ENCODE results near the gene C1orf52. TPM values are rescaled to one million over a fixed set of nuclear protein-coding genes. Genes with fewer than 3 reads are reported as not detected.

Gene C1orf52
- total RNA-seq, 1 donor from 2014 or later = 53.7 TPM

GRCh38 chr1:85284202-85284601 lies 24.7 kb upstream of the C1orf52 start:
- DNase-seq = no peak
- H3K27me3 Mint-ChIP-seq (ENCODE audit: unreplicated experiment) = peaks cover 1% of the 10 kb centered on the region
- TF ChIP-seq CTCF (IDR thresholded peaks at IDR 0.05; ENCODE audit: partially characterized antibody, unreplicated experiment) = no peak
- no peak overlapping the region for H3K4me3 Mint-ChIP-seq (ENCODE audit: unreplicated experiment)
- H3K9me3 Mint-ChIP-seq (ENCODE audit: unreplicated experiment) = peaks cover 4% of the 10 kb centered on the region
- H3K27ac Mint-ChIP-seq (ENCODE audit: unreplicated experiment) = no peak overlapping the region
- H3K36me3 Mint-ChIP-seq (ENCODE audit: unreplicated experiment) = no peaks in the 10 kb centered on the region
- H3K4me1 Mint-ChIP-seq (ENCODE audit: low read depth, unreplicated experiment) = no peaks in the 10 kb centered on the region

DNA sequence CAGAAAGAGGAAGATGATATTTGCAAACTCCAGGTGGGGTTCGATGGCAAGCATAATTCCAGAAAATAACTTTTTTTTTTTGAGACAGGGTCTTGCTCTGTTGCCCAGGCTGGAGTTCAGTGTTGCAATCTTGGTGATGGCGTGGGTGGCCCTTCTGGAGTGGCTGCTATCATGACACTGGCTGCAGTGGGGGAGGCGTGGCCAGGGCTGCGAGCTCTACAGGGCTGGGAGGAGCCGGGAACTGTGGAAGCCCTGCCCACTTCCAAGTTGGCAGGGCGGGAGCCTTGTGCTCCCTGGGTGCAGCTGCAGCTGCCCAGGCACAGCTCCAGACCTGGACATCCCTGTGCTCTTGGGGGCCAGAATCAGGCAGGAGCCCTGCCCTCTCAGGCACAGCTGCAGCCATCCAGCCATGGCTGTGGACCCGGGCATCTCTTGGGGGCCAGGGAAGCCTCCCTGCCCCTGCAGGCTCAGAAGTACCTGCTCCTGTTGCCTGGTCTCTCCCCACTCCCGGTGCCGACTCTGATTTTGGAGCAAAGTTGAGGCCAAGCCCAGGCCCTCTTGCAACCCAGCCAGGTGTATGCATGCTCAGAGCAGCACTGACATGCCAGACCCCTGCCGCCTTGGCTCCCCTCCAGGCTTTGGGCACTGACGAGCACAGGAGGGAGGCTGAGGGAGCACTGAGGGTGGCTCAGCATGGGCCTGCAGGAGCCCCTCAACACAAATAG lies 24.2 kb upstream of the C1orf52 start:
- DNase-seq = no peak
- Mint-ChIP-seq H3K36me3 (ENCODE audit: unreplicated experiment) (no peaks in the 10 kb centered on the region), H3K4me1 (ENCODE audit: low read depth, unreplicated experiment) (no peaks in the 10 kb centered on the region), H3K27me3 (ENCODE audit: unreplicated experiment) (peaks cover 1% of the 10 kb centered on the region), H3K9me3 (ENCODE audit: unreplicated experiment) (peaks cover 4% of the 10 kb centered on the region), H3K27ac (ENCODE audit: unreplicated experiment) (no peak overlapping the region), H3K4me3 (ENCODE audit: unreplicated experiment) (no peak overlapping the region)
- TF ChIP-seq CTCF (IDR thresholded peaks at IDR 0.05; ENCODE audit: partially characterized antibody, unreplicated experiment) = no peak

DNA sequence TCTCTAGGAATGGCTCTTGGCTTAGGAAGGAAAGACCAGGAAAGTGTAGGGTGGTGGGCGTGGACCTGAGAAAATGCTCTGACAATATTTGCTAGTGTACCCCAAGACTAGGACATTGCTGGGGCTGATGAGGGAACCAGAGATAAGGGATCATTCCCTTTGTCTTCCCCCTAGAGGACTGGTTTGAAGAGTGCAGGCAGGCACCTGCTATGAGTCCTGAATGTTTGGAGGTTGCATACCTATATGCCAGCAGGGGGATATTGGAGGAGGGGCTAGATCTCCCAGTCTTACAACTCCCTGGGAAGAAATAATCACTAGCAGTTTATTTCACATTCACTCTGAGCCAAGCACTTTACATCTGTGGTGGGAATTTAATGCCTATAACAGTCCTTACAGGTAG lies 23.0 kb upstream of the C1orf52 start:
- Mint-ChIP-seq H3K4me1 (ENCODE audit: low read depth, unreplicated experiment) (no peaks in the 10 kb centered on the region), H3K36me3 (ENCODE audit: unreplicated experiment) (no peaks in the 10 kb centered on the region), H3K27me3 (ENCODE audit: unreplicated experiment) (peaks cover 1% of the 10 kb centered on the region), H3K9me3 (ENCODE audit: unreplicated experiment) (peaks cover 4% of the 10 kb centered on the region), H3K27ac (ENCODE audit: unreplicated experiment) (no peak overlapping the region), H3K4me3 (ENCODE audit: unreplicated experiment) (no peak overlapping the region)
- DNase-seq = no peak
- TF ChIP-seq CTCF (IDR thresholded peaks at IDR 0.05; ENCODE audit: partially characterized antibody, unreplicated experiment) = no peak

- Mint-ChIP-seq H3K9me3 (ENCODE audit: unreplicated experiment) (peaks cover 4% of the 10 kb centered on the region), H3K4me1 (ENCODE audit: low read depth, unreplicated experiment) (no peaks in the 10 kb centered on the region), H3K27me3 (ENCODE audit: unreplicated experiment) (peaks cover 1% of the 10 kb centered on the region), H3K4me3 (ENCODE audit: unreplicated experiment) (no peak overlapping the region), H3K27ac (ENCODE audit: unreplicated experiment) (no peak overlapping the region), H3K36me3 (ENCODE audit: unreplicated experiment) (no peaks in the 10 kb centered on the region)
- no peak for TF ChIP-seq CTCF (IDR thresholded peaks at IDR 0.05; ENCODE audit: partially characterized antibody, unreplicated experiment)
- no peak for DNase-seq
These were observed 21.2 kb upstream of the C1orf52 start for GRCh38 chr1:85280636-85281035.

- H3K4me3 Mint-ChIP-seq (ENCODE audit: unreplicated experiment) = no peak overlapping the region
These were observed 20.1 kb upstream of the C1orf52 start for GRCh38 chr1:85279458-85280080.

More at GRCh38 chr1:85279458-85280080, 20.1 kb upstream of the C1orf52 start:
- DNase-seq = no peak
- Mint-ChIP-seq H3K4me1 (ENCODE audit: low read depth, unreplicated experiment) (peaks cover 8% of the 10 kb centered on the region), H3K27me3 (ENCODE audit: unreplicated experiment) (peaks cover 1% of the 10 kb centered on the region), H3K9me3 (ENCODE audit: unreplicated experiment) (peaks cover 4% of the 10 kb centered on the region), H3K36me3 (ENCODE audit: unreplicated experiment) (no peaks in the 10 kb centered on the region), H3K27ac (ENCODE audit: unreplicated experiment) (no peak overlapping the region)
- no peak for TF ChIP-seq CTCF (IDR thresholded peaks at IDR 0.05; ENCODE audit: partially characterized antibody, unreplicated experiment)
